ENCODE measurements around the gene FBXO5. TPM values are rescaled to one million over a fixed set of nuclear protein-coding genes. Genes with fewer than 3 reads are reported as not detected.
"Not testable (repeated sequence)": the region's sequence is repeated elsewhere in the genome, so short reads cannot be mapped to it uniquely, and the experiment has no call there.

FBXO5 gene
- total RNA-seq, 8 experiments from 2014 or later, result 3.4 to 38.0 (median 6.4) TPM

DNA sequence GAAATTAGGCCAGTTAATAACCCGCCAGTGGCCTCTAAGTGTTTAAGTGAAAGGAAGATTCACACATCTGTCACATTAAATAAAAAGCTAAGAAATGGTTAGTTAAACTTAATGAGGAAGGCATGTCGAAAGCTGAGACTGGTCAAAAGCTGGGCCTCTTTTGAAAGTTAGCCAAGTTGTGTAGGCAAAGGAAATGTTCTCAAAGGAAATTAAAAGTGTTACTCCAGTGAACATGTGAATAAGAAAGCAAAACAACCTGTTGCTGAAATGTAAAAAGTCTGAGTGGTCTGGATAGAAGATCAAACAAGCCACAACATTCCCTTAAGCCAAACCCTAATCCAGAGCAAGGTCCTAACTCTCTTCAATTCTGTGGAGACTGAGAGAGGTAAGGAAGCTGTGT lies 30.6 kb upstream of the FBXO5 start:
- H3K27ac ChIP-seq, result no peak overlapping the region
- 22 to 100% (median 79%) methylated on average over 1 to 2 of the region's 2 CpGs for WGBS, 10 experiments
- peak in 1 of 8 experiments; percentile 24 for ATAC-seq (replicated peaks in 6 of 8)
- H3K4me3 ChIP-seq, result no peak overlapping the region
- in situ Hi-C loops (cut with MboI; ENCODE audit: low pct_unique_long_range_greater_than_20kb in 2 of 9, low sequenced_read_pairs in 9 of 9, unreplicated experiment in 9 of 9), result no loop called here
- H3K4me1 ChIP-seq (replicated peaks in 1 of 2), result no peaks in the 10 kb centered on the region

DNA sequence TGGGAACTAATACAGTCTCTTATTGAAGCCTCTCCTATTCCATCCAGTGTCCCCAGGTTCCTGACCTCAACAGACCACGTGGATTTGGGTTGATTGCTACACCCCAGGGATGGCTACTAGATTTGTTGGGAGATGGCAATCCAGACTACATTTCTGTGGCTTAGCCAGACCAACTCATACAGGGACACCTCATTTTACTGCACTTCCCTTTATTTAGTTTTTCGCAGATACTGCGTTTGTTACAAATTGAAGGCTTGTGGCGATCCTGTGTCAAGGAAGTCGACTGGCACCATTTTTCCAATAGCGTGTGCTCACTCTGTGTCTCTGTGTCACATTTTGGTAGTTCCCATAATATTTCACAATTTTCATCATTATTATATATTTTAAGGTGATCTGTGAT lies 30.0 kb upstream of the FBXO5 start:
- in situ Hi-C loops (cut with MboI; ENCODE audit: low pct_unique_long_range_greater_than_20kb in 2 of 9, low sequenced_read_pairs in 9 of 9, unreplicated experiment in 9 of 9), result no loop called here
- WGBS, 10 experiments, result 50 to 100% (median 92%) methylated on average over 2 to 5 of the region's 6 CpGs
- no peak for ATAC-seq (replicated peaks in 6 of 8)

DNA sequence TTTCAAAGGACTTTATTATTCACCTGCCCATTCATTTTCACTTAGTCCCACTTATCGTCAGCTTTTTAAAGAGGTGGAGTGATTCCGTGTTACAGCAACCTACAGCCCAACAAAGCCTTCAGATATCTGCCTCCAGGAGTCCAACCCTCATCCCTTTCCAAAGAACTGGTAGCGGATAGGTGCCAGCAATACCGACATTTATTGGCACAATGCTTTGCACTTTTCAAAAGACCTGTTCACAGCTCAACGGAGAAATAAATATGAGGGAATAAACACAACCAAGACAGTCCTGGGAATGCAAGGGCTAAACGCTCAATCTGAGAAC lies 20.5 kb upstream of the FBXO5 start:
- WGBS, 10 experiments, result 0 to 6% (median 0%) methylated on average over 1 to 5 of the region's 6 CpGs
- peaks cover 13 to 22% of the 10 kb centered on the region in 2 donors for H3K4me1 ChIP-seq (replicated peaks in 1 of 2)
- H3K27ac ChIP-seq, result peak overlapping the region; percentile 89 to 94
- ATAC-seq (replicated peaks in 6 of 8), result peak in 7 of 8 experiments; percentile 0 to 4 (median 2)
- in situ Hi-C loops (cut with MboI; ENCODE audit: low pct_unique_long_range_greater_than_20kb in 2 of 9, low sequenced_read_pairs in 9 of 9, unreplicated experiment in 9 of 9), result no loop called here
- H3K4me3 ChIP-seq, result peak overlapping the region; percentile 39 to 98 (median 71)

More for the DNA sequence above, 30.0 kb upstream of the FBXO5 start:
- no peak overlapping the region for H3K27ac ChIP-seq
- H3K4me3 ChIP-seq, result no peak overlapping the region
- no peaks in the 10 kb centered on the region for H3K4me1 ChIP-seq (replicated peaks in 1 of 2)

DNA sequence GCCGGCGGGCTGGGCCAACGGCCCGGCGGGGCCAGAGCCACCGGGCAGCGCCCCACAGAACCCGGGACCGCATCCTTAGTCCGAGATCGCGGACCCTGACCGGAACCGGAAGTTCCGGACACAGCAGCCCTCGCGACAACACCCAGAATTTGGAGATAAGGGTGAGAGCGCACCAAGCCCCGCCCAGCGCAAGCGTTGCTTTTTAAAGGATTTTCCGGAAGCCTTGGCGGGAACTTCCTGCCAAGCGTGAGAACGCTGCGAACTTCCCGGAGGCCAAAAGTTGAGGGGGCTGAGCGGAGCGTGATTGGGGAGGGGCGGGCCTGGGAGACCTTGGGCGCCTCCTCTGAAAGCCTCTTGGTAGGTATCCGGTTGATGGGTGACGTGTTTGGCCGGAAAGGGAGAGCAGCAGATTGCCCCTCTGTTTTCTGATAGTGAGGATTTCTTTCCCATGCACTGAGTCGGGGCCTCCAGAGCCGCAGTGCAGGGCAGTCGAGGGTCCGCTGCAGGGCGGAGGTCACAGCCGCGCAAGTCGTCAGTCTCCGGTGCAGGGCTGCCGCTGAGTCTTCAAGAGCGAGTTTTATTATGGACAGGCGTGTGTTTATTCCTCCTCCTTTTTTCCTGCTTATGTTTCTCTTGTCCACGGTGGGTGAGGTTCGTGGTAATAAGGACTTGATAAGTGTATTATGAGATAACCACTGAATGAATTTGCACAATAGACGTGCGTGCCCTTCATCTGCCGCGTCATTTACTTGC lies 19.9 kb upstream of the FBXO5 start, which contains the start of gene MTRF1L:
Gene MTRF1L, minus strand, starts transcription at position 97 of the 753 bp plus-strand sequence. Its CDS starts 24 bp downstream, at position 73.
- Histone ChIP-seq H3K27ac (peak within 1 kb of the TSS; percentile 89 to 94), H3K4me3 (peak within 1 kb of the TSS; percentile 39 to 98 (median 71)), H3K4me1 (replicated peaks in 1 of 2) (peaks cover 13 to 22% of the 10 kb centered on the region in 2 donors)
- in situ Hi-C loops (cut with MboI; ENCODE audit: low pct_unique_long_range_greater_than_20kb in 2 of 9, low sequenced_read_pairs in 9 of 9, unreplicated experiment in 9 of 9), result no loop called here
- 0 to 1% (median 0%) methylated on average over 1 to 13 of the region's 52 CpGs; no CpG with 5 or more reads in 3 of the 10 experiments for WGBS, 10 experiments
- peak; percentile 90 to 97 (median 95) for ATAC-seq (replicated peaks in 6 of 8)

DNA sequence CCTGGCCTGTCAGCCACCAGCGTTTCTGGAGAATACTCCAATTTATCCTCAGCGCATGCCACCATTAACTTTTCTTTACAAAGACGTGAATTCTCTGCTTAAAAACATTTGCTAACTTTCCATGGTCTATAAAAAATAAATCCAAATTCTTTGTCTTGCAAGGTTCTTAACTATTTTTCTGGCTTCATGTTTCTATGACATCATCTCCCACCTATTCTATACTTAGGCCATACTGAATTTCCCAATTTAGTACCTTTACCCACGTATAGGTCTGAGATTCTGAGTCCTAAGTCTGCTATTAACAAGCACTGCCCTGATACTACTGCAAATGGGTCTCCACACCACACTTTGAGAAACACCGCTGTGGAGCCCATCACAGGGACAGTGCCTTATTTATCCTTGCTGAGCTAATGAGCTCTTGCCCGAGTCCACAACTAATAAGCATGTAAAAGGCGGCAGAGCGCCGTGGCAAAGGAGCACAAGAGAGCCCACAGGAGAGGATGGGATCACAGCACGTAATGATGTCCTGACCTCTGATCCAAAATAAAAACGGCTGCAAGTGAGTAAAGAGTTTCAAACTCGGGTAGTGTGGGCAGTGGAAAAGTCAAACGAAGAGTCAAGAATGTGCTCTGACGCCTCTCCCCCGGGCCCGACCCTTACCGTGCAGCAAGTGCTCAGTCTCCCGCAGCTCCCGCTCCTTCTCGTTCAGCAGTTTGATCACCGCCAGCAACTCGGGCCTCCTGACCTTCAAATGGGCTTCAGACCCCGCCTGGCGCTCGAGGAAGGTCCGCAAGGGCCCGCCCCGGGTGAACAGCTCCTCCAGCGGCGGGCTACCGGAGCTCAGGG lies 19.1 kb upstream of the FBXO5 start:
- Histone ChIP-seq H3K4me1 (replicated peaks in 1 of 2) (peaks cover 13 to 22% of the 10 kb centered on the region in 2 donors), H3K27ac (peak overlapping the region; percentile 89 to 94), H3K4me3 (peak overlapping the region; percentile 39 to 98 (median 71))
- peak; percentile 1 to 55 (median 40) for ATAC-seq (replicated peaks in 6 of 8)
- 0 to 50% (median 8%) methylated on average over 2 to 12 of the region's 31 CpGs for WGBS, 10 experiments
- in situ Hi-C loops (cut with MboI; ENCODE audit: low pct_unique_long_range_greater_than_20kb in 2 of 9, low sequenced_read_pairs in 9 of 9, unreplicated experiment in 9 of 9), result no loop called here

DNA sequence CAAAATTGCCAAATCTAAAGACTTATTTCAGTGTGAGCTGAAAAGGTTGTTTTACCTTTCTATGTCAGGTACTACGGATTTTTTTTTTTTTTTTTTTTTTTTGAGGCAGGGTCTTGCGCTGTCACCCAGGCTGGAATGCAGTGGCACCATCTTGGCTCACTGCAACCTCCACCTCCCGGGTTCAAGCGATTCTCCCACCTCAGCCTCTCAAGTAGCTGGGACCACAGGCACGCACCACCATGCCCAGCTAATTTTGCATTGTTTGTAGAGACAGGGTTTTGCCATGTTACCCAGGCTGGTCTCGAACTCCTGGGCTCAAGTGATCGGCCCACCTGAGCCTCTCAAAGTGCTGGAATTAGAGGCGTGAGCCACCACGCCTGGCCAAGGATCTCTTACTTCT lies 17.9 kb upstream of the FBXO5 start:
- ATAC-seq (replicated peaks in 6 of 8); H3K27ac ChIP-seq; in situ Hi-C loops (cut with MboI; ENCODE audit: low pct_unique_long_range_greater_than_20kb in 2 of 9, low sequenced_read_pairs in 9 of 9, unreplicated experiment in 9 of 9): not testable (repeated sequence)
- H3K4me3 ChIP-seq, result peak overlapping the region in 1 of 5 donors; percentile 71
- H3K4me1 ChIP-seq (replicated peaks in 1 of 2), result peaks cover 13 to 22% of the 10 kb centered on the region in 2 donors
- 60 to 100% (median 92%) methylated on average over 1 to 9 of the region's 9 CpGs for WGBS, 10 experiments

DNA sequence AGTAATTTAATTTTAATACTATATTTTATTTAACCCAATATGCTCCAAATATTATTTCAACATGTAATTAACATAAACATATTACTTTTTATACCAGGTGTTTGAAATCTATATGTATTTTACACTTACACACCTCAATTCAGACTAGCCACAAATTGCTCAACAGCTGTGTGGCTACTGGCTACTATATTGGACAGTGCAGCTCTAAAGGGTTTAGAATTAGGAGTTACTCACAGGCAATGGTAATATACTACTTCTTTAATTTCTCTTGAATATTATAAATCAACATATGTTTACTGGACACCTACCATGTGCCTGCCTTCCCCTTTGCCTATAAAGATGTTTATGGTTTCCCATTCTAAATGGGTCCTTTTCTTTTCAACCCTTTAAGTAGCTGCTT lies 17.4 kb upstream of the FBXO5 start:
- in situ Hi-C loops (cut with MboI; ENCODE audit: low pct_unique_long_range_greater_than_20kb in 2 of 9, low sequenced_read_pairs in 9 of 9, unreplicated experiment in 9 of 9), result no loop called here
- no peak overlapping the region for H3K4me3 ChIP-seq
- H3K4me1 ChIP-seq (replicated peaks in 1 of 2), result peaks cover 13 to 22% of the 10 kb centered on the region in 2 donors
- ATAC-seq (replicated peaks in 6 of 8), result no peak
- H3K27ac ChIP-seq, result no peak overlapping the region

DNA sequence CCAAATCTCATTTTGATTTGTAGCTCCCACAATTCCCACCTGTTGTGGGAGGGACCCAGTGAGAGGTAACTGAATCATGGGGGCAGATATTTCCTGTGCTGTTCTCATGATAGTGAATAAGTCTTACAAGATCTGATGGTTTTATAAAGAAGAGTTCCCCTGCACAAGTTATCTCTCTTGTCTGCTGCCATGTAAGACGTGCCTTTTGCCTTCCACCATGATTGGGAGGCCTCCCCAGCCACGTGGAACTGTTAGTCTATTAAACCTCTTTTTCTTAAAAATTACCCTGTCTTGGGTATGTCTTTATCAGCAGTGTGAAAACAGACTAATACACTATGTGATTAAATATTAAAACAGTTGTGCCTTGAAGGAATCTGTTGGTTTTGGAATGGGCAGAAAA lies 16.7 kb upstream of the FBXO5 start:
- 65 to 100% (median 80%) methylated on average over 1 to 2 of the region's 2 CpGs; no CpG with 5 or more reads in 1 of the 10 experiments for WGBS, 10 experiments
- H3K4me3 ChIP-seq; ATAC-seq (replicated peaks in 6 of 8); H3K27ac ChIP-seq; in situ Hi-C loops (cut with MboI; ENCODE audit: low pct_unique_long_range_greater_than_20kb in 2 of 9, low sequenced_read_pairs in 9 of 9, unreplicated experiment in 9 of 9): not testable (repeated sequence)
- H3K4me1 ChIP-seq (replicated peaks in 1 of 2), result peaks cover 13 to 22% of the 10 kb centered on the region in 2 donors

DNA sequence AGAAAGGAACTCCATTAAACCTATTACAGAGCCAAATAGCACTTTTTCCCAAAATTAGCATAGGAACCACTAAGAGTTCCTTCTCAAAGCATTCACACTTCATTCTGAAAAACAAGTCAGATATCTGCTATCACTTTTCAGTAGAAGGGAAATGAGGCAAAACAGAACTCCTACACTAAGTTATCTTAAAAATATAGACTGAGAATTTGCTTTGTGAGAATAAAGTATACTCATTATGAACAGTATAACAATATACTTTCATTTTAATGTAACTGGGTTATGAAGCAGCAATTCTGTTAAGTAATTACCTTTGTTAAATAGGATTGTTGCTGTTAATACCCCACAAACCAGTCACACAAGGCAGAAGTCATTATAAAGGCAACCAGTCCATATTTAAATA lies 11.0 kb upstream of the FBXO5 start:
- in situ Hi-C loops (cut with MboI; ENCODE audit: low pct_unique_long_range_greater_than_20kb in 2 of 9, low sequenced_read_pairs in 9 of 9, unreplicated experiment in 9 of 9), result no loop called here

DNA sequence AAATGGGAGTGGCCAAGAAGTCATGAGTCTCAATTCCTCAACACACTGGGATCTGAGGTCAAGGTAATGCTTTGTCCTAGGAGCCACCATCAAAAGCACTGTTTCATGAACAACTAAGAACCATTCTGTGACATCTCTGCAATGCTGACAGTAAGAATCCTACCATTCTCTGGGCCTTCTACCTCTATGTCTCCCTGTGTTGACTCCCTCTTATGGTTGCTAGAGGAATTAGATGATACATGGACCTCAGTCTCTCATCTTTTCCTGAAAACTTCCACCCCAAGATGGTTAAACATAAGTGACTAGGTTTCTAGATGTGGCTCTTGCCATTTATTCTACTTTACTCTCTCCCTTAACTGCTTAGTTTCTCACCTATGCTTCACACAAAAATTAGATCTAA lies 10.6 kb upstream of the FBXO5 start:
- ATAC-seq (replicated peaks in 6 of 8), result peak in 2 of 8 experiments; percentile 21 to 37
- H3K4me3 ChIP-seq, result no peak overlapping the region
- H3K27ac ChIP-seq, result no peak overlapping the region
- H3K4me1 ChIP-seq (replicated peaks in 1 of 2), result no peaks in the 10 kb centered on the region
- in situ Hi-C loops (cut with MboI; ENCODE audit: low pct_unique_long_range_greater_than_20kb in 2 of 9, low sequenced_read_pairs in 9 of 9, unreplicated experiment in 9 of 9), result no loop called here

More for the DNA sequence above, 11.0 kb upstream of the FBXO5 start:
- no peaks in the 10 kb centered on the region for H3K4me1 ChIP-seq (replicated peaks in 1 of 2)
- no peak for ATAC-seq (replicated peaks in 6 of 8)
- no peak overlapping the region for H3K4me3 ChIP-seq
- no peak overlapping the region for H3K27ac ChIP-seq

DNA sequence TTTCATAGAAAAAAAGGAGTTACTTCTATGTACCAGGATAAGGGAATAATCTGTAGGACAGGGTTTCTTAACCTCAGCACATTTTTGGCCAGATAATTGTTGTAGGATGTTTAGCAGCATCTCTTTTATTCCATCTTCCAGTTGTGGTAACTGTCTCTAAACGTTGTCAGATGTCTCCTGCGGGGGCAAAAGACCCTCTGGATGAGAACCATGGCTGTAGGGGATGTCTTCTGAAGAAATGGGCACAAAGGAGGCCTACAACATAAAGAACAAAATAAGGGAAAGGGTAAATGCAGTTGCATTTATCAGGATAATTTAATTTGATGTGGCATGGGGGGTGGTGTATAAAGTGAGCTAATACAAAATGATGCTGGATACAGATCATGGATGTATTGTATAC lies 4.1 kb upstream of the FBXO5 start:
- Histone ChIP-seq H3K27ac (no peak overlapping the region), H3K4me3 (no peak overlapping the region), H3K4me1 (replicated peaks in 1 of 2) (peaks cover 0 to 8% of the 10 kb centered on the region in 2 donors)
- WGBS, 10 experiments, result 72 to 100% (median 100%) methylated on average over 1 to 2 of the region's 2 CpGs; no CpG with 5 or more reads in 2 of the 10 experiments
- in situ Hi-C loops (cut with MboI; ENCODE audit: low pct_unique_long_range_greater_than_20kb in 2 of 9, low sequenced_read_pairs in 9 of 9, unreplicated experiment in 9 of 9), result no loop called here
- no peak for ATAC-seq (replicated peaks in 6 of 8)

DNA sequence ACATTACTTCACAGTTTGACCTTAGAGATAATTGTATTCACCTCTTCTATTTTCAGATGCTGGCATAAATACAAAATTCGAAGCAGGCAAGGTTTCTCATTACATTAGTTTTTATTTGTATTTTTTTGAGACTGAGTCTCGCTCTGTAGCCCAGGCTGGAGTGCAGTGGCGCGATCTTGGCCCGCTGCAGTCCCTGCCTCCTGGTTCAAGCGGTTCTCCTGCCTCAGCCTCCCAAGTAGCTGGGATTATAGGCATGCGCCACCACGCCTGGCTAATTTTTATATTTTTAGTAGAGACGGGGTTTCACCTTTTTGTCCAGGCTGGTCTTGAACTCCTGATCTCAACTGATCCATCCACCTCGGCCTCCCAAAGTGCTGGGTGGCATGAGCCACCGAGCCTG lies 2.5 kb upstream of the FBXO5 start:
- in situ Hi-C loops (cut with MboI; ENCODE audit: low pct_unique_long_range_greater_than_20kb in 2 of 9, low sequenced_read_pairs in 9 of 9, unreplicated experiment in 9 of 9); ATAC-seq (replicated peaks in 6 of 8); H3K27ac ChIP-seq; H3K4me1 ChIP-seq (replicated peaks in 1 of 2): not testable (repeated sequence)
- WGBS, 10 experiments, result 62 to 100% (median 93%) methylated on average over 1 to 11 of the region's 11 CpGs; no CpG with 5 or more reads in 1 of the 10 experiments
- peak overlapping the region in 2 of 5 donors; percentile 57 to 67 for H3K4me3 ChIP-seq

DNA sequence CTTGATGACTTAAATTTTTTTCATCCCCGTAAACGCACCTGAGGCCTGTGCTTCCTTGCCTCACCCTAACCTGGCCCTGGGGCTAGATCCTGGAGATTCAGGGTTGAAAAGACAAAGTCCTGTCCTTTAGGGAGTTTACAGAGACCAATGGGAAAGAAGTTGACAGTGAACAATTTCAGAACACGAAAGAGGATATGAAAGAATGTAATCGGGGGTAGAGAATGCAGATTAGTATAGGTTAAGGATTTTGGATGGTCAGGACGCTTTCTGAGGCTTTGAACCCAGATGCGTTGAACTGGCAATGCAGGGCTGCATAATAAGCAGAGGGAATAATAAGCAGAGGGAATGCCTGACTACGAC lies 1.7 kb upstream of the FBXO5 start:
- peaks cover 0 to 8% of the 10 kb centered on the region in 2 donors for H3K4me1 ChIP-seq (replicated peaks in 1 of 2)
- in situ Hi-C loops (cut with MboI; ENCODE audit: low pct_unique_long_range_greater_than_20kb in 2 of 9, low sequenced_read_pairs in 9 of 9, unreplicated experiment in 9 of 9), result no loop called here
- peak overlapping the region; percentile 57 to 83 (median 67) for H3K4me3 ChIP-seq
- ATAC-seq (replicated peaks in 6 of 8), result no peak
- peak overlapping the region; percentile 88 to 91 for H3K27ac ChIP-seq
- WGBS, 10 experiments, result 0 to 17% (median 0%) methylated on average over 2 to 7 of the region's 7 CpGs; no CpG with 5 or more reads in 1 of the 10 experiments
